ENCODE results near the gene VWA5B1.

Gene VWA5B1

DNA sequence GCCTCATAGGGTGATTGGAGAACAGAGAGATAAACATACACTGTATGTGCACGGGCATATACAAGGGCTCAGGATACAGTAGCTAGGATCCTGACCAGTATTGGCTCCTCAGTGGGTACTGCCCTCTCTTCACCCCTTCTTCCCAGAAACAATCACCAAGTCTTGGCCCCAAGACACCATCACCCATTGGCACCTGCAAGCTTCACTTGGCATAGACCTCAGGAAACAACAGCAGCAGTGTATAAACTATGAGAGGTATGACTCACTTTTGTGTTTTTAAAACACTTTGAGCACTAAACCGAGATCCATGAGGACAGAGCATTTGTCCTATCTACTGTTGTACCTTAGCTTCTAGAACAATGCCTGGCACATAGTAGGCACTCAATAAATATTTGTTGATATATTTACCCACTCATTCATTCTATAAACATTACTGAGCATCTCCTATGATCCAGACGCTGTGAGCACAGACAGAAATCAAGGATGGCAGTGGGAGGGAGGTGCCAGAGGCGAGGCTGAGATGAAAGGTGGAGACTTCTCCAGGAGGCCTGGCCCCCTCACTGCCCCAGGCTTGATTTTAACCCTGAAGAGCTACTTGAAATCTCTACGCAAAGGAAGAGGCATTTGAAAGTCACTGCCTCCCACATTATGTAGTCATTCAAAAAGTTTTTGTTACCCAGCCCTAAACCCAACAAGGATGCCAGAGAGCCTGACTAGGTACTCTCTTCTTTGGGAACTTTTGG lies 100.1 kb downstream of the VWA5B1 start:
- no peak for DNase-seq (ENCODE audit: low spot score)

DNA sequence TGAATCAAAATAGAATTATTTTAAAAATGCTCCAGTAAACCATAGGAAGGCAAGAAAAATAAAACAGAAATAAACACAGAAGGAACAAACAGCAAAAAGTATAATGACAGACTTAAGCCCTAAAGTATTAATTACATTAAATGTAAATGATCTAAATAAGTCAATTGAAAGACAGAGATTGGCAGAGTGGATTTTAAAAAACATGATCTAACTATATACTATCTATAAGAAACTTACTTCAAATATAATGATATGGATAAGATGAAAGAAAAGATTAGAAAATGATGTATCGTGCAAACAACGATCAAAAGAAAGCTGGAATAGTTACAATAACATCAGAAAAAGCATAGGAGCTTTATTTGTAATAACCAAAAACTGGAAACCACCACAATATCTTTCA lies 104.6 kb downstream of the VWA5B1 start:
- no peak for DNase-seq (ENCODE audit: low spot score)

DNA sequence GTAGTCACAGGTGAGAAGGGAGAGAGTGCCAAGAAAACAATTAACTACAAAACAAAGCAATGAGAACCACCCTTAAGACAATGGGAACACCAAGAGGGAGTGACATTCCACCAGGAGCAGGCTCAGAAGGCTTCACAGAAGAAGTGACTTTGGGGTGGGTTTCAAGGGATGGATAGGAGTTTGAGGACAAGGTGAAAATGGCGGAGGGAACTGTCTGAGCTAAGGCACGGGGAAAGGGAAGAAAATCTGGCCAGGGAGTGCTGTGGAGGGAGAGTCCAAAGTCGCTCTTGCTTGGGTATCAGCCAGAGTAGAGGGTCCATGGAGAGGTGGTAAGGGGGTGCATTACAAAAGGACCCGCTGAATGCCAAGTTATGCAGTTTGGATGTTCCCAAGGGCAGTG lies 108.1 kb downstream of the VWA5B1 start:
- no peak for DNase-seq (ENCODE audit: low spot score)

DNA sequence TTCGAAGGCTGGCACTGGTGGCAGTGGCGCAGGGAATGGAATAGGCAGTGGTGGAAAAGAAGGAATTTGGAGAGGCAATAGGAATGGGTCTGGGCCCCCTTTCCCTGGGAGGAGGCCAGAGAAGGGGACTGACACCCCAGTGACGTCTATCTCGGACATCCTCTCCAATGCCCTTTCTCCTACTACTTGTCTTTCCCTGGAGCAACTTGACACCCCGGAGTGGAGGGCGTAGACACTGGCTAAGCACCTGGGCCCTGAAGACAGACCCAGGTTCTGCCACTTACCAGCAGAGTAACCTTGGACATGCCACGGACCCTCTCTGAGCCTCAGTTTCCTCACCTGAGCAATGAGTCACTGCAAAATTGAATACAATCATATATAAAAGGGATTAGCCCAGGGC lies 108.5 kb downstream of the VWA5B1 start:
- DNase-seq (ENCODE audit: low spot score): no peak

DNA sequence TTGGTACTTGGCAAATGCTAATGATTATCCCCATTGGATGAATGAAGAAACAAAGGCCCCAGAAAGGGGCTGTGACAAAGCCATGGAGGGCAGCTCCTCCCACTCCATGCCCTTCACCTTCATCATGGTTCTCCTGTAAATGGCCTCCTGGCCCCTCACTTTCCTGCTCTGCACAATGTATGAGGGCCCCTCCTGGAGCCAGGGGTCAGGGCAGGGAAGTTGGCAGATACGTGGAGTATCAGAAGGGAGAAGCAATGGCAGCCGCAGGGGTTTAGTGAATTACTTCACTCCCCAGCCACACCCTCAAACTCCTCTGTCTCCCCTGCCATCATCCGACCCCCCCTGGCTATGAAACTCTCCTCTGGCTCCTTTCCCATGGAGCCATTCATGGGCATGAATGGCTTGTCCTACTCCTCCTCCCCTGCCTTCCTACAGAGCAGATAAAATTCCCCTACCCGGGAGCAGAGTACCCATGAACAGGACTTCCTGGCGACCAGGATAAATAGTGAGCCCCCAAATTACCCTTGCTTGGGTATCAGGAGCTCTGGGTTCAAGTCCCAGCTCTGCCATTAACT lies 109.0 kb downstream of the VWA5B1 start:
- DNase-seq (ENCODE audit: low spot score): no peak

DNA sequence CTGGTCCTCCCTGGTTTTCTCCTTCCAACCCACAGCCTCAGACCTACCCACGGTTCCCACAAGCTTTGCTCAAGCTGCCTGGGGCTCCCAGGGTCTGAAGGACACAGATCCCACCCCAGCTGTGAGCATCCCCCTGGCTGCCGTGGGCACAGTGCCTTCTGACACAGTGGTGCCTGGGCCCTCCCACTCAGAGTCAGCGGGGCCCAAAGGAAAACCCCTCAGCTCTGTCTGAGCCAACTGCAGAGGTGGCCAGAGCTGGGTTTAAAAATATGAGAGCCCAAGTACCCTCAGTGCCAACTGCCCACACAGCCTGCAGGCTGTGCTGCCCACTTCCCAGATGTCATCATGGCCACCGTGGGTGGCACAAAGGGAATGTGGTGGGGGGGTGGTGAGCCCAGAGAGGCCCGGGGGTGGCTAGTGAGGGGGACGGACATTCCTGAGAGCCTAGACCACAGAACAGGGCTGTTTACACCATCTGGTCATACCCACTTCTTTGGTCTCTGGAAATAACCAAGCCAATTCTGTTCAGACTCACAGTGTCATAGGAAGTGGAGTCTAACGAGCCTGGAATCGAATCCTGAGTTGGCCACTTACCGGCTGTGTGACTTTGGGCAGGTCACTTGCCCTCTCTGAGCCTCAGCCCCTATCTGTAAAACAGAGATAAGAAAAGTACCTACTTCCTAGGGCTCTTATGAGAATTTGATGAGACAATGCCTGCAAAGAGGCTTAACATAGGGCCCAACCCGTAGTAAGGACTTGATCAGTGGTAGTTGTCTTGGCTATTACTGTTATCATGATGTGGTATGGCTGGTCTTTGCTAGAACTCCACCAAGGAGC lies 109.9 kb downstream of the VWA5B1 start:
- DNase-seq (ENCODE audit: low spot score): no peak

DNA sequence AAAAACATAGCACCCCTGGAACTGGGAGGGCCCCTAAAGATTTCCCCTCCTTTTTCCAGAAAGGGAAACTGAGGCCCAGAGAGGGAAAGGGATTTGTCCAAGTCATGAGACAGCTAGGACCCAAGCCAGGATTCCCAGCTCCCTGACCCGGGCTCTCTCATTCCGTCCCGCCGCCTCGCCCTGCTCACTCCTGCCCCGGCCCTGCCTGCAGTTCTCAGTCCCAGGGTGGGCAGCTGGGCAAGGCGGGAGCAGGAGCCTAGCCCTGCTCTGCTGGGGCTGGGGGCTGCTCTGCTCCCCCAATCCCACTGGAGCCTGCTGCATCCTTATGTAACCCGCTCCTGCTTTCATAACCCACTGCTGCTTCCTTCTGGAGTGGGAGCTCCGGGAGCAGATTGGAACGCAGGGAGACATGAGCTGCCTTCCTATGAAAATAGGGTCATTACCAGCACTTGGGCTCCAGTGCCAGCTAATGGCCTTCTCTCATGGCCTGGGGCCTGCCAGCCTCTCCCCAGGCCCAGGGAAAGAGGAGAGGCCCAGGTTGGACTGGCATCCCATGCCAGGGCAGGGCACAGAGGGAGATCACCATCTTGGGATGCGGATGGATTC lies 110.8 kb downstream of the VWA5B1 start:
- DNase-seq (ENCODE audit: low spot score): no peak

DNA sequence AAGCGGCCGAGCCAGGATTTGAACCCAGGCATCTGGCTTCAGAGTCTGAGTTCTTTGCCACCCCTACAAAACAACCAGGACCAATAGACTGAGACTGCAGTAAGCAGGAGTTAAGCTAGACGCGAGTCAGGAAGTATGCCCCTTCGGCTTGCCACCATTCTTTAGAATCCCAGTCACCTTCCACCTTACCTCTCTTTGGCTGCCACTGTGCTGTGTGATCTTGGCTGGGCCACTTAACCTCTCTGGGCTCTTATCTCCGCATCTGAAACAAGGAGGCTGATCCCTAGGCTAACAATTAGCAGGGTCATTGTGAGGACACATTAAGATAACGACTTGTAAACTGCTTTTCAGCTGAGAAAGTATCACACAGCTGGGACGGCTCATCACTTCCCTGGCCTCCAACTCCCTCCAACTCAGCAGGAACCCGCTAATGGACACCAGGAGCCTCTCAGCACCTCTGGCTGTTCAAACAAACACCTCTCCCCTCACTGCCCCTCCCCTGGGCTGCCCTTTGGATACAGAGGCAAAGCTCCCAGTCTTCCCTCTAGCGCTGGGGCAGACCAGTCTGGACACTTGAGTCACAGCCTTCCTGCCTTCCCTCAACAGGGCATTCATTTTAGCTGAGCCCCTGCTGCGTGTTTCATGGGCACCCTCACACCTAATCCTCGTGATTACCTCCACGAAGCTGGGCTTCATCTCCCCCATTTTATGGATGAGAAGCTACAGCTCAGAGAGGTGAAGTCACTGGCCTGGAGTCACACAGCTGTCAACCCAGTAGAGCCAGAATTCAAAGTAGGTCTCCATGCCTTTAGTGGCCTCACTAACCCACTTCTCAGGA lies 112.1 kb downstream of the VWA5B1 start:
- no peak for DNase-seq (ENCODE audit: low spot score)

DNA sequence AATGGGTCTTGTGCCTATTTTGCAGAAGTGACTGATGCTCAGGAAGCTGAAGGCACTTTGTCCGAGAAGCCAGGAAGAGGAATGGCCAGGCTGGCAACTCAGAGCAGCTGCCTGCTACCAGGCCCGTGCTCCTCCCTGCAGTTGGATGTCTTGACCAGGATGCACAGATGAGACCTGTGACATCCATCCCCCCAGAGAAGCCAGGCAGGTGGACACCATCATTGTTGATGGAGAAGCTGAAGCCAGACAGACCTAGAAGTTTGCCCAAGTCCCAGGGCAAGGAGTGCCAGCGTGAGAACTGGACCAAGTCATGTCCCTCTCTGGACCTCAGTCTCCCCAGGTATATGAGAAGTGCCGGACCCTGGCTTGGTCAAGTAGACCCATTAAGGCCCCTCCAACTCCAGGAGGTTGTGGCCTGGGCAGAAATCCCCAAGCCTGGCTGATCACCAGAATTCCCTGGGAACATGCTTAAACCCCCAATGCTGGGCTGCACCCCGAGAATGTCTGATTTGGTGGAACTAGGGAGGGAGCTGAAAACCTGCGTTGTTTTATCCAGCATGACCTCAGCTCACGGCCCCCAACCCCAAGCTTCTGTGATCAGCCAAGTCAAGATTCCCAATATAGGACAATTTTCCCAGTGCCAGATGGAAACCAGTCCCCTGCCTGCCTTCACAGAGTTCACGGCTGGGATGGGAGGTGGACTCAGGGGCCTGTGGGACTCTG lies 112.9 kb downstream of the VWA5B1 start:
- no peak for DNase-seq (ENCODE audit: low spot score)

DNA sequence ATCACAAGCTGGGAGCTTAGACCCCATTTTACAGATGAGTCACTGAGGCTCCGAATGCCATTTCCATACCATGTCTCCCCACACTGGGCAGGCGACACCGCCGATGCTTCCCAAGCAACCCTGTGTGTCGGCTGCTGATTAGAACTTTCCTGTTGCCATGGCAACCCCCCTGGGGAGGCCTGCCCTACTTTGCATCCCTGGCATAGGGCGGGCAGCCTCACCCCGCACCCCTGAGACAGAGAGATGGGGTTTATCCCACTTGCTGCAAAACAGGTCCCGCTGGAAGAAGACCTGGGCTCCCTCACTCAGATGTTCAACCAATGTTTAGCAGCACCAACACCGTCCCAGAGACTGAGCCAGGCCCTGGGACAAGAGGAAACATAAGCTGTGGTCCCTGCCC lies 113.8 kb downstream of the VWA5B1 start:
- no peak for DNase-seq (ENCODE audit: low spot score)

Measured in NAMALWA (cell line).